ENCODE results near the gene MORN1.

- TF ChIP-seq CTCF (IDR thresholded peaks at IDR 0.05) (no peak), POLR2A (IDR thresholded peaks at IDR 0.05) (no peak)
These were observed 63.5 kb downstream of the MORN1 start for GRCh38 chr1:2327841-2328240.

Data from uterus (tissue), 2 donors.